GM10248 (cell line): ENCODE results near the gene NLGN1.
"Not testable (repeated sequence)": the region's sequence is repeated elsewhere in the genome, so short reads cannot be mapped to it uniquely, and the experiment has no call there.

Source experiments
- CTCF ChIA-PET: fragments of 300-600 bp; sonication (Branson Sonifier 250); formaldehyde crosslinking; extraction: SDS; loops from one replicate; lab custom pipeline; 2021; ENCODE audit warnings: antibody characterized with exemption; lab: Yijun Ruan, JAX
- POLR2A ChIA-PET: fragments of 350-650 bp; sonication (Branson Sonifier 250); formaldehyde crosslinking; extraction: SDS; loops from one replicate; lab custom pipeline; 2020; ENCODE audit warnings: antibody characterized with exemption; lab: Yijun Ruan, JAX
- DNase-seq: peaks from one replicate; pipeline ENCODE4 v3.0.0; 2012; ENCODE audit errors: extremely low spot score
- CTCF ChIP-seq: IDR thresholded peaks from 2 replicates; pipeline ENCODE4 v1.5.1; 2012; ENCODE audit warnings: mild to moderate bottlenecking, low read depth; ENCODE audit errors: extremely low read depth, missing control alignments, control extremely low read depth

The NLGN1 gene

GRCh38 chr3:174220775-174221554 is 823.4 kb downstream of the NLGN1 start:
- POLR2A ChIA-PET = no interaction called here

DNA sequence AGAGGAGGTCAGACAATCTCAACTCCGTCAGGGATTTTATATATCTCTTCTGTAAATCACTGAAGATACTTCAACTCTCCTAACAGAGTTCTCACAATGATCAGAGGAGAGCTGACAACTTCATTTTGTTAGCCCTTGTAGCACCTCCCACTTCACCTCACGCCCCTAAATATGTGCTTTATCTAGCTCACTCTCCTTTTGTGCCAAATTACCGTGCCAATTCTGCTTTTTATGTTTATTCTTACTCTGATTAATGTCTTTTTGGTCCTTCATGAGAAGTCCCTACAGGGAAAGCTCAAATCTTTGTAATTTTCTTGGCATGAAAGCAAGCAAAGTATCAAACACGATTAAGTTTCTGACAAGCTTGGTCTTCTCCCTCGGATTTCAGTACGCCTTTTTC is 825.5 kb downstream of the NLGN1 start:
- CTCF ChIA-PET = no interaction called here

More at GRCh38 chr3:174220775-174221554, 823.4 kb downstream of the NLGN1 start:
- no peak for TF ChIP-seq CTCF
- DNase-seq = no peak
- CTCF ChIA-PET = no interaction called here

GRCh38 chr3:174223626-174224025 is 826.1 kb downstream of the NLGN1 start:
- no peak for DNase-seq
- POLR2A ChIA-PET = no interaction called here
- TF ChIP-seq CTCF = no peak
- CTCF ChIA-PET = no interaction called here

More for the DNA sequence above, 825.5 kb downstream of the NLGN1 start:
- no peak for TF ChIP-seq CTCF
- no peak for DNase-seq
- POLR2A ChIA-PET = no interaction called here

GRCh38 chr3:174229916-174230315 is 832.4 kb downstream of the NLGN1 start:
- POLR2A ChIA-PET = no interaction called here
- CTCF ChIA-PET = no interaction called here
- TF ChIP-seq CTCF = no peak

GRCh38 chr3:174232028-174232657 is 834.6 kb downstream of the NLGN1 start:
- DNase-seq, POLR2A ChIA-PET: not testable (repeated sequence)
- CTCF ChIA-PET = interaction anchor here (2.2 kb wide), 1 partner anchor 17 kb away, joined by 8 read pairs; no protein-coding TSS in a partner anchor

More at GRCh38 chr3:174229916-174230315, 832.4 kb downstream of the NLGN1 start:
- DNase-seq = no peak

DNA sequence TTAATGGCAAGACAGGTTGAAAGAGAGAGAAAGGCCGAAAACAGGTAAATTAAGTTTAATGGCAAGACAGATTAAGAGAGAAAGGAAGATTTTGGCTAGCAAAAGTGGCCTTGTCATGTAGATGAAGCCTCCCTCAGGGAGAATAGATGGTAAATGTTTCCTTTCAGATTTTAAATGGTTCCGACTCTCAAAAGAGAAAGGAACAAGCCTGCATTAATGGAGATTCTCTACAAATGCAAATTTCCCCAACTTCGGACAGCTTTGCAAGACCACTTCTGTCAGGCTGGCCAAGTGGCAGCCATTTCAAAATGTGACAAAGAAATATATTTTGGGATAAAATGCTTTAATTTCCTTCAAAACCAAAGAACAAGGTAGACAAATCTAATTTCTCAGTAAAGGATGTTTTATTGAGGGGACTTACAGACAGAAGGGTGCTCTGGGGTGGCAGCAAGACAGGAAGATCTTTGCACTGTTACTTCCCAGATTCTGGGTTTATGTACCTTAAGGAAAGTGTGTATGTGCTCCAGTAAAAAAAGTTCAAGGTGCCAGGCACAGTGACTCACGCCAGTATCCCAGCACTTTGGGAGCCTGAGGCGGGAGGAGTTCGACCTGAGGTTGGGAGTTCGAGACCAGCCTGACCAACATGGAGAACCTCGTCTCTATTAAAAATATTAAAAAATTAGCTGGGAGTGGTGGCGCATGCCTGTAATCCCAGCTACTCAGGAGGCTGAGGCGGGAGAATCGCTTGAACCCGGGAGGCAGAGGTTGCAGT is 835.3 kb downstream of the NLGN1 start:
- no peak for DNase-seq
- CTCF ChIA-PET = interaction anchor here (2.2 kb wide), 1 partner anchor 16 kb away, joined by 8 read pairs; no protein-coding TSS in a partner anchor
- POLR2A ChIA-PET = no interaction called here
- TF ChIP-seq CTCF = no peak
